Bladder microvascular endothelial cell (primary cell): ENCODE measurements around the gene C11orf42. TPM values are rescaled to one million over a fixed set of nuclear protein-coding genes. Genes with fewer than 3 reads are reported as not detected.

Experiments
- total RNA-seq: library from RNA; depleted of rRNA; stranded (reverse); fragments of >200 nt; gene quantifications from 2 replicates; pipeline ENCODE4 v1.2.3, GENCODE V29; 2014

Gene C11orf42, protein sequence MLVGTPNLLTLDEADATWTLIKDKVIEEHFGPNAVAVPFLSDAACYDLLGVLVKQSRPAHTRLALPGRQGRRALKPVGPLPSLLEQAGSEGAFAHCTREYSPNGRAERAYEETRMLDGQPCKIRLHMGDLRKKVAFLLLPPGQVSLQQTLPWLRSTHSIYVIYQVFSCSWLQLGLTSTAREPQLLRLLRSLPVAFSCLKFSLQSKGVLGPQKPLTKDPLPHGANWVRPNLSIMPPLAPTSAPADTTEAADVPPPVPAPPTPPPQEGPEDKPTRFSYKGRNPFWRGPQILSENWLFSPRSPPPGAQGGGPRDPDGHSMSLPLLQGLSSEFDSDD
- total RNA-seq = not detected in 2 replicates

DNA sequence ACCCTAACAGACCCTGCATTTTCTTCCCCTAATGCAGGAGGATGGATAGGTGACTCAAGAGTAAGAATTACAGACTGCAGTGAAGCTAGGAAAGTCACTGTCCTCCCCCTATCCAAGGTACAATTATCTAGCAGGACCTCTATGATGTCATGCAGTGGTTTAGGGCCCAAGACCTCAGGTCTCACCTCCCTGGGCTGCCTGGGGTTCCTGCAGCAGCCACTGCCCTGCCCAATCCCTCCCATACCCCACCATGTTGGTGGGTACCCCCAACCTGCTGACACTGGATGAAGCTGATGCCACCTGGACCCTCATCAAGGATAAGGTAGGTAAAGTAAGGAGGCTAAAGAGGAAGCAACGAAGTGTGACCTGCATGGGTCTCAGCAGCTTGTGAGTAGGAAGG is at the start of gene C11orf42:
Gene C11orf42, plus strand, starts transcription at position 192 of the 400 bp plus-strand sequence. Its CDS starts 59 bp downstream, at position 251.

DNA sequence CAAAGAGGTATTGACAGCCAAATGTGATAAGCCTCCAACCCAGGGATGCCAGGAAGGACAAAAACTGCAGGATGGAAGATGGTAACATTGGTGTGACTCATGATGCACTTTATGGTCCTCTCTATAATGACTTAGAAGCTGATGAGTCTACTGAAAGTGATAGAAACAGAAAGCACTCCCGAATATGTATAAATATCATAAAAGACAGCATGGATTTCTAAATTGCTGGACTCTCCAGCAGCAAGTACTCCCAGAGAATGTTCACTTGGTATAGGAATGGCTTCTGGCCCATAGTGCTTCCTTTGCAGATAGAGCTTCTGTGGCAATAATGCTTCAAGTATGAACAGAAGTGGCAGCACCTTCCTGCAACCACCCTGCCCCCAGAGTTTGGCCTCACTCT is 35.1 kb upstream of the C11orf42 start, which contains the start of gene OR52B2:
Gene OR52B2, minus strand, starts transcription at position 101 of the 400 bp plus-strand sequence. Its CDS starts 0 bp downstream, at position 101.

DNA sequence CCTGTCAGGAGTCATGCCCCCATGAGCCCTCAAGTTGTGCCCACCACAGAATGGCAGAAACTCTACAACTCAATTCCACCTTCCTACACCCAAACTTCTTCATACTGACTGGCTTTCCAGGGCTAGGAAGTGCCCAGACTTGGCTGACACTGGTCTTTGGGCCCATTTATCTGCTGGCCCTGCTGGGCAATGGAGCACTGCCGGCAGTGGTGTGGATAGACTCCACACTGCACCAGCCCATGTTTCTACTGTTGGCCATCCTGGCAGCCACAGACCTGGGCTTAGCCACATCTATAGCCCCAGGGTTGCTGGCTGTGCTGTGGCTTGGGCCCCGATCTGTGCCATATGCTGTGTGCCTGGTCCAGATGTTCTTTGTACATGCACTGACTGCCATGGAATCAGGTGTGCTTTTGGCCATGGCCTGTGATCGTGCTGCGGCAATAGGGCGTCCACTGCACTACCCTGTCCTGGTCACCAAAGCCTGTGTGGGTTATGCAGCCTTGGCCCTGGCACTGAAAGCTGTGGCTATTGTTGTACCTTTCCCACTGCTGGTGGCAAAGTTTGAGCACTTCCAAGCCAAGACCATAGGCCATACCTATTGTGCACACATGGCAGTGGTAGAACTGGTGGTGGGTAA is 6.1 kb upstream of the C11orf42 start, which contains the start of gene OR52W1:
Gene OR52W1, plus strand, starts transcription at position 51 of the 637 bp plus-strand sequence. Its CDS starts 0 bp downstream, at position 51.

DNA sequence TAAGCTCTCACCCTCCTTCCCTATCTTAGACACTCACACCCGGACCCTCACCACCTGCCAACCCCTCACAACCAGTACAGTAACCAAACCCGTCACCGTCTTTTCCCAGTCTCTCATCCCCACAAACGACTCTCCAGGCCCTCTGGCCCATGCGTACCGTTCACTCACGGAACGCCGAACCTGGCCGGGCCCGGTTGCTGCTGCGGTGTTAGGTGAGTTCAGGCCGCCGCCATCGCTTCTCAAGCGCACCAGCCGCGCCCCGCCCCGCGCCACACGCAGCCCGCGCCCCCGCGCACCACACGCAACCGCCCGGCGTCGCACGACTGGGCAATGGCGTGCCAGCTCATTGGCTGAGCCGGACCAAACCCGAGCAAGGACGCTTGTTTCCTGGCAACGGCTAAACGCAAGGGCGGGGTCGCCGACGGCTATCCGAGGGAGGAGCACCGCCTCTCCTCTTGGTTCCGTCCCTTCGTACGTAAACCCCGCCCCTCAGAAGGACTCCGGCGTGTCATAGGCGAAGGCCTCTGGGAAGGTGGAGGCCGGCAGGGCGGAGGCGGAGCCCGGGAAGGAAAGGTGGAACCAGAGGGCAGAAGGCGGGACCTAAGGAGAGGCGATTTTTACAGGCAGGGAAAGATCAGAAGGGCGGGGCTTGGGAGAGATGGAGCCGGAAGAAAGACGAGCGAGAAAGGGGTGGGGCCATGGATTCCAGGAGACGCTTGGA is 29.2 kb downstream of the C11orf42 start, which contains the start of gene FHIP1B:
Gene FHIP1B, minus strand, starts transcription at position 250 of the 721 bp plus-strand sequence. CDS start 10,120 bp downstream, outside the sequence.

DNA sequence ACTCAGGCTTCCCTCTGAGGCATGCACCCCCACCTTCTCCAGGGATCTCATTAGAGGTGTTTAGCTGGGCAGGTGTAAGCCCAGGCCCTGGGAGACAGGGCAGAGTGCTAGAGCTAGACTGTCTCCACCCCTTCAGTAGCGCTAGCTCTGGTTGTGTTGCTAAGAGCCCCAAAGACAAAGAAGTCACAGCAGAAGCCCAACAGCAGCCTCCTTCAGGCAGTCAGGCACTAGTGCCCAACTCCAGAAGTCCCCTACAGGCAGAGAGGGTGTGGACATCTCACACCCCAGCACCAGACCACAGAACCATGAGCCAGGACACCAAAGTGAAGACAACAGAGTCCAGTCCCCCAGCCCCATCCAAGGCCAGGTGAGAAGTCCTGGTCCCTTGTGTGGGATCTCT is 33.5 kb downstream of the C11orf42 start, which contains the start of gene CNGA4:
Gene CNGA4, plus strand, starts transcription at position 188 of the 400 bp plus-strand sequence. Its CDS starts 118 bp downstream, at position 306.

Other genes starting within 250 kb of the C11orf42 start
- gene OR56A5, start 237.1 kb upstream of the C11orf42 start, total RNA-seq = not detected in 2 replicates
- not detected in 2 replicates for gene OR52L1, start 218.6 kb upstream of the C11orf42 start, total RNA-seq
- gene OR56A4, start 198.6 kb upstream of the C11orf42 start, total RNA-seq = not detected in 2 replicates
- gene OR56A1, start 174.8 kb upstream of the C11orf42 start, total RNA-seq = not detected in 2 replicates
- not detected in 2 replicates for gene OR56B4, start 97.9 kb upstream of the C11orf42 start, total RNA-seq
- gene OR52B2, start 35.2 kb upstream of the C11orf42 start, total RNA-seq = under 0.01 TPM in 1 of 2 replicates, not detected in the other
- gene OR52W1, start 6.3 kb upstream of the C11orf42 start, total RNA-seq = not detected in 2 replicates
- 5.2 and 10.1 TPM in 2 replicates for gene FHIP1B, start 29.1 kb downstream of the C11orf42 start, total RNA-seq
- not detected in 2 replicates for gene CNGA4, start 33.5 kb downstream of the C11orf42 start, total RNA-seq
- 0.13 TPM in 1 of 2 replicates, not detected in the other for gene CCKBR, start 54.3 kb downstream of the C11orf42 start, total RNA-seq
- 66.6 and 182 TPM in 2 replicates for gene CAVIN3, start 114.9 kb downstream of the C11orf42 start, total RNA-seq
- gene SMPD1, start 184.9 kb downstream of the C11orf42 start, total RNA-seq = 12.6 and 28.5 TPM in 2 replicates
- 37.8 and 38.0 TPM in 2 replicates for gene APBB1, start 213.5 kb downstream of the C11orf42 start, total RNA-seq
- 0.32 and 0.57 TPM in 2 replicates for gene HPX, start 235.4 kb downstream of the C11orf42 start, total RNA-seq